Caco-2 (cell line): ENCODE measurements around the gene RASGRF1. TPM values are rescaled to one million over a fixed set of nuclear protein-coding genes. Genes with fewer than 3 reads are reported as not detected.

ENCODE experiments used
- BruUV-seq: library from RNA; stranded (reverse); fragments of 400-500 nt; replicated peaks from 2 replicates; lab custom pipeline; 2021; lab: Mats Ljungman, UMichigan
- CTCF ChIA-PET: fragments of 300-600 bp; sonication (Branson Sonifier 250); formaldehyde crosslinking; loops from one replicate; lab custom pipeline; 2022; ENCODE audit warnings: antibody characterized with exemption; lab: Charles Lee
- POLR2A ChIA-PET: fragments of 300-600 bp; sonication (Branson Sonifier 250); formaldehyde crosslinking; loops from one replicate; lab custom pipeline; 2022; ENCODE audit warnings: antibody characterized with exemption; lab: Charles Lee
- DNase-seq, 2 experiments: peaks; one replicate each; pipeline versions ENCODE4 v3.0.0 to v3.0.0-alpha.2; 2020 to 2022
- H3K27me3 ChIP-seq: replicated peaks from 2 replicates; pipeline ENCODE4 v1.6.0; 2011; ENCODE audit warnings: low read length; ENCODE audit not compliant: control insufficient read depth, insufficient read depth
- H3K36me3 ChIP-seq: 2 replicates; pipeline ENCODE4 v1.5.1; 2011; ENCODE audit warnings: low read length; ENCODE audit not compliant: control insufficient read depth, insufficient read depth
- H3K4me1 ChIP-seq: fragments of 250-450 bp; sonication (Bioruptor Pico); 2 replicates; pipeline ENCODE4 v1.5.1; 2020; ENCODE audit warnings: mild to moderate bottlenecking
- H3K4me3 ChIP-seq: 2 replicates; pipeline ENCODE4 v1.5.1; 2011; ENCODE audit warnings: low read depth, mild to moderate bottlenecking, control low read depth, low read length
- H3K9me3 ChIP-seq: fragments of 250-450 bp; sonication (Bioruptor Pico); 2 replicates; pipeline ENCODE4 v1.5.1; 2020; ENCODE audit warnings: mild to moderate bottlenecking, moderate library complexity
- H3K27ac Mint-ChIP-seq: one replicate; pipeline ENCODE4 v1.8.0; 2022; ENCODE audit warnings: mixed read lengths; ENCODE audit not compliant: unreplicated experiment
- H3K27me3 Mint-ChIP-seq: one replicate; pipeline ENCODE4 v1.8.0; 2022; ENCODE audit warnings: mixed read lengths; ENCODE audit not compliant: insufficient read depth, unreplicated experiment
- H3K36me3 Mint-ChIP-seq: one replicate; pipeline ENCODE4 v1.8.0; 2022; ENCODE audit warnings: mild to moderate bottlenecking, mixed read lengths; ENCODE audit not compliant: insufficient read depth, unreplicated experiment
- H3K4me1 Mint-ChIP-seq: one replicate; pipeline ENCODE4 v1.8.0; 2022; ENCODE audit warnings: low read depth, mixed read lengths; ENCODE audit not compliant: unreplicated experiment
- H3K4me3 Mint-ChIP-seq: one replicate; pipeline ENCODE4 v1.8.0; 2022; ENCODE audit warnings: mild to moderate bottlenecking, moderate library complexity, mixed read lengths; ENCODE audit not compliant: unreplicated experiment
- H3K9me3 Mint-ChIP-seq: one replicate; pipeline ENCODE4 v1.8.0; 2022; ENCODE audit warnings: mixed read lengths; ENCODE audit not compliant: unreplicated experiment
- CTCF ChIP-seq, 2 experiments: fragments of 200-600 bp in 1 of 2; IDR thresholded peaks; 1 replicate in 1 of 2; 2 replicates in 1 of 2; pipeline versions ENCODE4 v1.5.1 to v1.8.0; 2011 to 2022; ENCODE audit warnings: antibody characterized with exemption in 1 of 2, control low read depth in 1 of 2, inconsistent platforms in 1 of 2, low read depth in 1 of 2, low read length in 1 of 2, mild to moderate bottlenecking in 1 of 2, moderate library complexity in 1 of 2; ENCODE audit not compliant: insufficient read depth in 1 of 2, severe bottlenecking in 1 of 2, unreplicated experiment in 1 of 2
- intact Hi-C: fragments of 100-400 bp; cut with micrococcal nuclease; formaldehyde crosslinking; loops from one replicate; pipeline ENCODE4 v1.10.0; 2022; ENCODE audit not compliant: unreplicated experiment
- total RNA-seq: library from RNA; stranded (reverse); gene quantifications from 2 replicates; pipeline ENCODE4 v1.2.3, GENCODE V29; 2022

Gene RASGRF1
- total RNA-seq, 1 experiment from 2014 or later = 0.57 TPM

- ChIA-PET POLR2A (no interaction called here), CTCF (no interaction called here)
- Histone ChIP-seq H3K36me3 (no peaks in the 10 kb centered on the region; the same call in 1 of the 2 replicates), H3K27me3 (no peaks in the 10 kb centered on the region), H3K4me1 (no peaks in the 10 kb centered on the region), H3K9me3 (no peaks in the 10 kb centered on the region), H3K4me3 (no peak overlapping the region)
- no peak for DNase-seq
- no peak for TF ChIP-seq CTCF (IDR thresholded peaks at IDR 0.05; ENCODE audit: insufficient read depth in 1 of 2, low read depth in 1 of 2, low read length in 1 of 2, severe bottlenecking in 1 of 2, unreplicated experiment in 1 of 2)
- intact Hi-C loops = no loop called here
- no TSS peak for BruUV-seq
- H3K4me1 Mint-ChIP-seq = no peaks in the 10 kb centered on the region
- H3K27me3 Mint-ChIP-seq = no peaks in the 10 kb centered on the region
- H3K9me3 Mint-ChIP-seq = no peaks in the 10 kb centered on the region
- H3K27ac Mint-ChIP-seq = no peak overlapping the region
- peaks cover 25% of the 10 kb centered on the region for H3K36me3 Mint-ChIP-seq
- H3K4me3 Mint-ChIP-seq = no peak overlapping the region
Measured at GRCh38 chr15:78933187-78933822, 157.3 kb downstream of the RASGRF1 start.

GRCh38 chr15:78932258-78932808 is 158.2 kb downstream of the RASGRF1 start:
- CTCF ChIA-PET = no interaction called here

More at GRCh38 chr15:78932258-78932808, 158.2 kb downstream of the RASGRF1 start:
- Histone ChIP-seq H3K36me3 (peaks cover 2% of the 10 kb centered on the region; the same call in 1 of the 2 replicates), H3K27me3 (no peaks in the 10 kb centered on the region), H3K4me3 (no peak overlapping the region), H3K9me3 (no peaks in the 10 kb centered on the region), H3K4me1 (no peaks in the 10 kb centered on the region)
- intact Hi-C loops = no loop called here
- no TSS peak for BruUV-seq
- Mint-ChIP-seq H3K27me3 (no peaks in the 10 kb centered on the region), H3K4me3 (no peak overlapping the region), H3K9me3 (no peaks in the 10 kb centered on the region), H3K27ac (no peak overlapping the region), H3K4me1 (no peaks in the 10 kb centered on the region), H3K36me3 (peaks cover 34% of the 10 kb centered on the region)
- DNase-seq = no peak
- POLR2A ChIA-PET = no interaction called here
- TF ChIP-seq CTCF (IDR thresholded peaks at IDR 0.05; ENCODE audit: insufficient read depth in 1 of 2, low read depth in 1 of 2, low read length in 1 of 2, severe bottlenecking in 1 of 2, unreplicated experiment in 1 of 2) = no peak
